Activated naive CD8-positive, alpha-beta T cell (primary cell): ENCODE data around the gene TAAR9.
"Not testable (repeated sequence)": the region's sequence is repeated elsewhere in the genome, so short reads cannot be mapped to it uniquely, and the experiment has no call there.

Source experiments
- H3K27ac Mint-ChIP-seq: one replicate; pipeline ENCODE4 v1.8.0; 2021; ENCODE audit warnings: mixed read lengths
- H3K27me3 Mint-ChIP-seq: one replicate; pipeline ENCODE4 v1.8.0; 2021; ENCODE audit warnings: mixed read lengths
- H3K36me3 Mint-ChIP-seq: one replicate; pipeline ENCODE4 v1.8.0; 2021; ENCODE audit warnings: mixed read lengths
- H3K4me1 Mint-ChIP-seq: one replicate; pipeline ENCODE4 v1.8.0; 2021; ENCODE audit warnings: low read depth, mixed read lengths
- H3K4me3 Mint-ChIP-seq: one replicate; pipeline ENCODE4 v1.8.0; 2021; ENCODE audit warnings: mild to moderate bottlenecking, mixed read lengths
- H3K9me3 Mint-ChIP-seq: one replicate; pipeline ENCODE4 v1.8.0; 2021; ENCODE audit warnings: low read depth, mixed read lengths

The TAAR9 gene

GRCh38 chr6:132537145-132537544 is 932 bp upstream of the TAAR9 start:
- Mint-ChIP-seq H3K27ac (no peak overlapping the region), H3K36me3 (no peaks in the 10 kb centered on the region), H3K4me1 (no peaks in the 10 kb centered on the region), H3K4me3 (no peak overlapping the region), H3K9me3 (no peaks in the 10 kb centered on the region), H3K27me3 (peaks cover 14% of the 10 kb centered on the region)

- no peak overlapping the region for H3K4me3 Mint-ChIP-seq
- H3K27ac Mint-ChIP-seq = no peak overlapping the region
- no peaks in the 10 kb centered on the region for H3K36me3 Mint-ChIP-seq
- peaks cover 5% of the 10 kb centered on the region for H3K27me3 Mint-ChIP-seq
- H3K9me3 Mint-ChIP-seq = no peaks in the 10 kb centered on the region
- no peaks in the 10 kb centered on the region for H3K4me1 Mint-ChIP-seq
Observed at GRCh38 chr6:132544826-132545225, 6.7 kb downstream of the TAAR9 start.

- no peaks in the 10 kb centered on the region for H3K4me1 Mint-ChIP-seq
- no peaks in the 10 kb centered on the region for H3K36me3 Mint-ChIP-seq
- H3K9me3 Mint-ChIP-seq = no peaks in the 10 kb centered on the region
- H3K27me3 Mint-ChIP-seq = peaks cover 2% of the 10 kb centered on the region
- no peak overlapping the region for H3K4me3 Mint-ChIP-seq
- no peak overlapping the region for H3K27ac Mint-ChIP-seq
Observed at GRCh38 chr6:132548746-132549463, 10.8 kb downstream of the TAAR9 start.

- Mint-ChIP-seq H3K4me3 (no peak overlapping the region), H3K36me3 (no peaks in the 10 kb centered on the region), H3K27me3 (peaks cover 7% of the 10 kb centered on the region), H3K4me1 (no peaks in the 10 kb centered on the region), H3K27ac (no peak overlapping the region), H3K9me3 (no peaks in the 10 kb centered on the region)
Observed at GRCh38 chr6:132551214-132551613, 13.1 kb downstream of the TAAR9 start.

GRCh38 chr6:132552372-132552771 is 14.3 kb downstream of the TAAR9 start, which contains the start of gene TAAR8:
TSS of gene TAAR8 (plus strand) at chr6:132552672. CDS start at chr6:132552693, 21 bp downstream.
- Mint-ChIP-seq H3K27me3 (peaks cover 15% of the 10 kb centered on the region), H3K9me3 (no peaks in the 10 kb centered on the region), H3K27ac (no peak within 1 kb of the TSS), H3K36me3 (no peaks in the 10 kb centered on the region), H3K4me3 (no peak within 1 kb of the TSS), H3K4me1 (no peaks in the 10 kb centered on the region)

GRCh38 chr6:132560087-132560486 is 22.0 kb downstream of the TAAR9 start:
- not testable (repeated sequence) for H3K4me3 Mint-ChIP-seq, H3K36me3 Mint-ChIP-seq, H3K9me3 Mint-ChIP-seq, H3K27ac Mint-ChIP-seq, H3K27me3 Mint-ChIP-seq, H3K4me1 Mint-ChIP-seq

- H3K27me3 Mint-ChIP-seq = peaks cover 16% of the 10 kb centered on the region
- H3K4me1 Mint-ChIP-seq = no peaks in the 10 kb centered on the region
- H3K36me3 Mint-ChIP-seq = no peaks in the 10 kb centered on the region
- no peaks in the 10 kb centered on the region for H3K9me3 Mint-ChIP-seq
- no peak overlapping the region for H3K27ac Mint-ChIP-seq
- H3K4me3 Mint-ChIP-seq = no peak overlapping the region
Observed at GRCh38 chr6:132566404-132566803, 28.3 kb downstream of the TAAR9 start.

GRCh38 chr6:132567566-132567965 is 29.5 kb downstream of the TAAR9 start:
- Mint-ChIP-seq H3K9me3 (no peaks in the 10 kb centered on the region), H3K4me3 (no peak overlapping the region), H3K4me1 (no peaks in the 10 kb centered on the region), H3K36me3 (no peaks in the 10 kb centered on the region), H3K27me3 (peaks cover 18% of the 10 kb centered on the region), H3K27ac (no peak overlapping the region)

GRCh38 chr6:132568611-132569010 is 30.5 kb downstream of the TAAR9 start:
- H3K36me3 Mint-ChIP-seq = no peaks in the 10 kb centered on the region
- no peak overlapping the region for H3K27ac Mint-ChIP-seq
- H3K4me1 Mint-ChIP-seq = no peaks in the 10 kb centered on the region
- peaks cover 20% of the 10 kb centered on the region for H3K27me3 Mint-ChIP-seq
- H3K9me3 Mint-ChIP-seq = no peaks in the 10 kb centered on the region
- H3K4me3 Mint-ChIP-seq = no peak overlapping the region

- H3K4me1 Mint-ChIP-seq = no peaks in the 10 kb centered on the region
- peaks cover 22% of the 10 kb centered on the region for H3K27me3 Mint-ChIP-seq
Observed at GRCh38 chr6:132569170-132569569, 31.1 kb downstream of the TAAR9 start.

GRCh38 chr6:132570221-132570777 is 32.2 kb downstream of the TAAR9 start, which contains the start of gene TAAR6:
TSS of gene TAAR6 (plus strand) at chr6:132570322. CDS start at chr6:132570322, 0 bp downstream.
- Mint-ChIP-seq H3K9me3 (no peaks in the 10 kb centered on the region), H3K27ac (no peak within 1 kb of the TSS), H3K4me1 (no peaks in the 10 kb centered on the region), H3K36me3 (no peaks in the 10 kb centered on the region), H3K4me3 (no peak within 1 kb of the TSS), H3K27me3 (peaks cover 23% of the 10 kb centered on the region)

More at GRCh38 chr6:132569170-132569569, 31.1 kb downstream of the TAAR9 start:
- H3K4me3 Mint-ChIP-seq = no peak overlapping the region
- H3K27ac Mint-ChIP-seq = no peak overlapping the region
- H3K36me3 Mint-ChIP-seq = no peaks in the 10 kb centered on the region
- no peaks in the 10 kb centered on the region for H3K9me3 Mint-ChIP-seq

- H3K9me3 Mint-ChIP-seq = no peaks in the 10 kb centered on the region
Observed at GRCh38 chr6:132571774-132572173, 33.7 kb downstream of the TAAR9 start.

GRCh38 chr6:132584698-132585097 is 46.6 kb downstream of the TAAR9 start:
- Mint-ChIP-seq H3K4me3 (no peak overlapping the region), H3K27me3 (peaks cover 10% of the 10 kb centered on the region), H3K4me1 (no peaks in the 10 kb centered on the region), H3K27ac (no peak overlapping the region), H3K36me3 (no peaks in the 10 kb centered on the region), H3K9me3 (no peaks in the 10 kb centered on the region)

More at GRCh38 chr6:132571774-132572173, 33.7 kb downstream of the TAAR9 start:
- H3K4me1 Mint-ChIP-seq = no peaks in the 10 kb centered on the region
- H3K4me3 Mint-ChIP-seq = no peak overlapping the region
- H3K36me3 Mint-ChIP-seq = no peaks in the 10 kb centered on the region
- no peak overlapping the region for H3K27ac Mint-ChIP-seq
- H3K27me3 Mint-ChIP-seq = peaks cover 21% of the 10 kb centered on the region

GRCh38 chr6:132587424-132587823 is 49.3 kb downstream of the TAAR9 start:
- Mint-ChIP-seq H3K27me3 (peaks cover 10% of the 10 kb centered on the region), H3K9me3 (no peaks in the 10 kb centered on the region), H3K4me3 (no peak overlapping the region), H3K36me3 (no peaks in the 10 kb centered on the region), H3K4me1 (no peaks in the 10 kb centered on the region), H3K27ac (no peak overlapping the region)
